Mesodermal cell (in vitro differentiated cells): ENCODE results near the gene PDX1.

Experiments used
- H3K27ac ChIP-seq: 2 replicates; pipeline ENCODE4 v1.7.0; 2013; ENCODE audit warnings: mild to moderate bottlenecking, low read depth, low read length, moderate library complexity; ENCODE audit not compliant: severe bottlenecking
- H3K36me3 ChIP-seq: 2 replicates; pipeline ENCODE4 v1.7.1; 2013; ENCODE audit warnings: mild to moderate bottlenecking, low read length, moderate library complexity; ENCODE audit not compliant: control insufficient read depth, insufficient read depth
- H3K4me1 ChIP-seq: one replicate; pipeline ENCODE4 v1.7.1; 2013; ENCODE audit warnings: mild to moderate bottlenecking, low read length; ENCODE audit not compliant: insufficient read depth, control insufficient read depth, poor library complexity, severe bottlenecking
- H3K4me3 ChIP-seq: 2 replicates; pipeline ENCODE4 v1.7.0; 2013; ENCODE audit warnings: low read length, control low read depth, mild to moderate bottlenecking; ENCODE audit not compliant: insufficient read depth, poor library complexity, severe bottlenecking; ENCODE audit errors: extremely low read depth
- H3K9me3 ChIP-seq: 2 replicates; pipeline ENCODE4 v1.7.1; 2013; ENCODE audit warnings: mild to moderate bottlenecking, low read length, moderate library complexity; ENCODE audit not compliant: control insufficient read depth
- WGBS, 2 experiments: methylation state at CpG; one replicate each; pipeline ENCODE4 v1.1.5; 2013; ENCODE audit warnings: missing lambda C conversion rate in 2 of 2; ENCODE audit not compliant: insufficient coverage in 2 of 2; 5-methylcytosine and 5-hydroxymethylcytosine counted together

Gene PDX1

DNA sequence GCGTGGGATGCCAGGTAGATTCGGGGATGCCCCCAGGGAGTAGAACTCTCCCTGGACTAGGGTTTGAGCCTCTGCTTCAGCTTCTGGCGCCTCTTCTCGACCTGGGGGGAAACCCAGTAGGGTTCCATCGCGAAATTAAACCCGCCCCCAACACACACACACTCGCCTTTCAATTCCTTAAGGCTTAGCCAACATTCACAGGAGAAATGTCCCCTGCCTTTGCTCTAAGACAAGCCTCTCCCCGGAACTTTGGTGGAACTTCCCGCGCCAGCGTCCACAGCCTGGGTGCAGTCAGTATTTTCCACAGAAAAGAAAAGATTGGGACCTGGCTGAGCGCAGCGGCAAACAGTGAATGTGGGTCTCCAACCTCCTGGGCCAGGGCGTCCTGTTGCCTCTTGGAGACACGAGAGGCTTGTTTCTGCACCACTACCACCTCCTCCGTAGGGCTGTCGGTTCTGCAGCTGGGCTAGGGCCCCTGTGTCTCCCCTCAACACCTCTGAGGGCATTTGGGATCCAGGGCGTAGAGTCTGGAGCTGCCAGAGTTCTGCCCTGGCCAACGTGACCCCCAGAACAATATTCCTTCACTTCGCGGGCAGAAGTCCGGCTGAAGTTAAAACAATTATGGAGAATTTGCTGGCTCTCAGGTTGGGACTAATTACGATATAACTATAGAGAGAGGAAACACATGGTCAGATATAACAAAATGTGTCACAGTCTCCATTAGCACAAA lies 3.2 kb downstream of the PDX1 start:
- Histone ChIP-seq H3K9me3 (no peaks in the 10 kb centered on the region), H3K4me1 (peaks cover 7% of the 10 kb centered on the region), H3K4me3 (no peak overlapping the region), H3K36me3 (no peaks in the 10 kb centered on the region), H3K27ac (no peak overlapping the region)
- 5 to 15% methylated on average over 19 to 20 of the region's 24 CpGs for WGBS, 2 experiments

DNA sequence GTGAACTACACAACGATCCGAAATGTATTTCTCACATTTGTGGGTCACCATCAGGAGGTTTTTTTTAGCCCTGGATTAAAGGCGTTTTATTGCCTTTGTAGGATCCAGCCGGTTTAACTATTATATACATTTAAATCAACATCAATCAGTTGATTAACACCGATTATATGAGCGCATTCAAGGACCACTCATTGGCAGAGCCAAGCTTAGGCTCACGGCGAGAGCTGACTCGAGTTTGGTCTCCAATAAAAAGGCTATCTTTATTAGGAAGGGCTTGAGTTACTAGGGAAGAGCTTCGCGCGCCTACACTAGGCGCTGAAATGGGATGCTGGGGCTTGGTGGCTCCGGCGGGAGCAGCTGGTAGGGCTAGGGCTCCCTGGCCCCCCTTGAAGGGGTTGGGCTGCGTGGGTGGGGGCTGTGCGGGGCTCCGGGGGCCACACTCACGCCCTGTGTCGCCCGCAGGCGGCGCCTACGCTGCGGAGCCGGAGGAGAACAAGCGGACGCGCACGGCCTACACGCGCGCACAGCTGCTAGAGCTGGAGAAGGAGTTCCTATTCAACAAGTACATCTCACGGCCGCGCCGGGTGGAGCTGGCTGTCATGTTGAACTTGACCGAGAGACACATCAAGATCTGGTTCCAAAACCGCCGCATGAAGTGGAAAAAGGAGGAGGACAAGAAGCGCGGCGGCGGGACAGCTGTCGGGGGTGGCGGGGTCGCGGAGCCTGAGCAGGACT lies 4.2 kb downstream of the PDX1 start:
- 3 to 5% methylated on average over 35 to 40 of the region's 48 CpGs for WGBS, 2 experiments
- H3K36me3 ChIP-seq, result no peaks in the 10 kb centered on the region
- no peak overlapping the region for H3K27ac ChIP-seq
- no peak overlapping the region for H3K4me3 ChIP-seq
- peaks cover 7% of the 10 kb centered on the region for H3K4me1 ChIP-seq
- no peaks in the 10 kb centered on the region for H3K9me3 ChIP-seq

DNA sequence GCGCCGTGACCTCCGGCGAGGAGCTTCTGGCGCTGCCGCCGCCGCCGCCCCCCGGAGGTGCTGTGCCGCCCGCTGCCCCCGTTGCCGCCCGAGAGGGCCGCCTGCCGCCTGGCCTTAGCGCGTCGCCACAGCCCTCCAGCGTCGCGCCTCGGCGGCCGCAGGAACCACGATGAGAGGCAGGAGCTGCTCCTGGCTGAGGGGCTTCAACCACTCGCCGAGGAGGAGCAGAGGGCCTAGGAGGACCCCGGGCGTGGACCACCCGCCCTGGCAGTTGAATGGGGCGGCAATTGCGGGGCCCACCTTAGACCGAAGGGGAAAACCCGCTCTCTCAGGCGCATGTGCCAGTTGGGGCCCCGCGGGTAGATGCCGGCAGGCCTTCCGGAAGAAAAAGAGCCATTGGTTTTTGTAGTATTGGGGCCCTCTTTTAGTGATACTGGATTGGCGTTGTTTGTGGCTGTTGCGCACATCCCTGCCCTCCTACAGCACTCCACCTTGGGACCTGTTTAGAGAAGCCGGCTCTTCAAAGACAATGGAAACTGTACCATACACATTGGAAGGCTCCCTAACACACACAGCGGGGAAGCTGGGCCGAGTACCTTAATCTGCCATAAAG lies 4.8 kb downstream of the PDX1 start:
- Histone ChIP-seq H3K4me1 (peaks cover 7% of the 10 kb centered on the region), H3K27ac (no peak overlapping the region)
- 3% methylated on average over 14 to 30 of the region's 46 CpGs for WGBS, 2 experiments

DNA sequence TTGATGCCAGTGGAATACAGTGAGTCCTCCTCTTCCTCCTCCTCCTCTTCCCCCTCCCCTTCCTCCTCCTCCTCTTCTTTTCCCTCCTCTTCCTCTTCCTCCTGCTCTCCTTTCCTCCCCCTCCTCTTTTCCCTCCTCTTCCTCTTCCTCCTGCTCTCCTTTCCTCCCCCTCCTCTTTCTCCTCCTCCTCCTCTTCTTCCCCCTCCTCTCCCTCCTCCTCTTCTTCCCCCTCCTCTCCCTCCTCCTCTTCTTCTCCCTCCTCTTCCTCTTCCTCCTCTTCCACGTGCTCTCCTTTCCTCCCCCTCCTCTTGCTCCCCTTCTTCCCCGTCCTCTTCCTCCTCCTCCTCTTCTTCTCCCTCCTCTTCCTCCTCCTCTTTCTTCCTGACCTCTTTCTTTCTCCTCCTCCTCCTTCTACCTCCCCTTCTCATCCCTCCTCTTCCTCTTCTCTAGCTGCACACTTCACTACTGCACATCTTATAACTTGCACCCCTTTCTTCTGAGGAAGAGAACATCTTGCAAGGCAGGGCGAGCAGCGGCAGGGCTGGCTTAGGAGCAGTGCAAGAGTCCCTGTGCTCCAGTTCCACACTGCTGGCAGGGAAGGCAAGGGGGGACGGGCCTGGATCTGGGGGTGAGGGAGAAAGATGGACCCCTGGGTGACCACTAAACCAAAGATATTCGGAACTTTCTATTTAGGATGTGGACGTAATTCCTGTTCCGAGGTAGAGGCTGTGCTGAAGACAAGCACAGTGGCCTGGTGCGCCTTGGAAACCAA lies 5.6 kb downstream of the PDX1 start:
- Histone ChIP-seq H3K4me3 (no peak overlapping the region), H3K27ac (no peak overlapping the region)
- WGBS, 2 experiments, result 20 to 28% methylated on average over 5 to 9 of the region's 9 CpGs

More for the DNA sequence above, 4.8 kb downstream of the PDX1 start:
- H3K9me3 ChIP-seq, result no peaks in the 10 kb centered on the region
- no peaks in the 10 kb centered on the region for H3K36me3 ChIP-seq
- H3K4me3 ChIP-seq, result no peak overlapping the region

DNA sequence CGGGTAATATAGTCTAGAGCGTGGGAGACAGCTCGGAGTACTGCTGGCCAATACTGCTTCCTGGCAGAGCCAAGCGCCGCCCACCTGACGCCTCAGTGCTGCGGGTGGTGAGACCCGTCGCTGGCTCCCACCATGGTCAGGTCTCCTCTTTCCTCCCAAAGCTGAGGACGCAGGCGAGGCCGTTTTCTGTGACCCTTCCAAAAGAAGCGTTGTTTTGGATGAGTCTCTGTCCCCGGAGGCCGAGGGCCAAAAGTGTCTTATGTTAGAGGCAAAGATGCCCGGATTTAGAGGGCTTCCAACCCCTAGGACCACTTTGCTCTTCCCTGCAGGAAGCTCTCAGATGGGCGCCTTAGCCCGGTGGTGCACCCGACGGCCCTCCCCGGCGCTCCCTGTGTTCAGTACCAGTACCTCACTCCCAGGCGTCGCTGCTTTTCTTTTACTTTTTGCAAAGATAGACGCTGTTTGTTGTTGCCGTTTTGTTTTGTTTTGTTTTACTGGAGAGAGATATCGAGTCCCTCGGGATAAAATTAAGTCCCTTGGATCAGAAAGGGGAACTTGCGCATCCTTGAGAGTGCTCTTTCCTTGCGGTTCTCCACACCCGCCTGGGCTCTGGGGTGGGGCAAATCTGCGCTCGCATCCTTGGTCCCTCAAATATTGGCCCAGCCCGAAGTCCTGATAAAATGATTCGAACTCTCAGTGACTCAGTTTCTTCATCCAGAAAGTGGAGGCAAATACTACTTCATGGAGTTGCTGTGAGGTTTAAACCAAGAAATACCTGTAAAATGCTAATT lies 7.0 kb downstream of the PDX1 start:
- 4 to 10% methylated on average over 21 to 25 of the region's 35 CpGs for WGBS, 2 experiments

More for the DNA sequence above, 5.6 kb downstream of the PDX1 start:
- Histone ChIP-seq H3K9me3 (no peaks in the 10 kb centered on the region), H3K36me3 (no peaks in the 10 kb centered on the region), H3K4me1 (peaks cover 7% of the 10 kb centered on the region)

DNA sequence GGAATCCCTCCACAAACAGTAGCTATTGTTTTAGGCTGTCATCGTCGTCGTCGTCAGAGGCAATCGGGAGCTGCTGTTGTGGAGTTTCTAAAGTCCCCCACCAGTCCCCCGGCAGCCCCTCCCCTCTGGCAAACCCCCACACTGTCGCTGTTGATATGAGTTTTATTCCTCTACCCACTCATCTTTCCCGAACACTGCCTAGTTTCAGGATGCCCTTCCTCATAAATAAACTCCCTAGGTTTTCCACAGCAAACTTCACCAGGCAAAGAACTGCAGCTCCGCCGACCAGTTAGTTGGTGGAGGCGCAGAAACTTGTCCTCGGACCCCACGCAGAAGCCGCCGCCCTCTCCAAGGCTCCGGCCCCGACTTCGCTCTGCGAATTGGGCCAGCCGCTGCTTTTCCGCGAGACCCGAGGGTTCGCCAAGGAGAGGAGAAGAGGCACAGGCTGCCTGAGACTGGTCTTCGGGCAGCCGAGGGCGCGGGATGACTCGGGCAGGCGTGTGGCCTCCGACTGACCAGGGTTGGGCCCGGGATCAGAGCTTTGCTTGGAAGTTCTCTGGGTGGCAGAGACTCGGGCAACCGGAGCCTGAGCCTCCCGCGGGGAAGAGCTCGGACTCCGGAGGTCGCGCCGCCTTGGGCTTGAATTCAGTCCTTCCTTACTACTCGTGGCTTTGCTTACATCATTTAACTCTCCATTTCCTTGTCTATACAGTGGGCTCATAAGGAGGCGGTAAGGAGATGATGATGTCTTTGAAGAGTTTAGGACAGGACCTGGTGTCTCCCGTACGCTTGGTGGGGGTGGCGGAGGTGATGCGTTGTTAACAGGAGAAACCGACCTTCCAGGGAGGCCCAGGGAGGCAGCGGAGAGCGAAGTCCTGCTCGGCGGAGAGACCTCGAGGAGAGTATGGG lies 7.9 kb downstream of the PDX1 start:
- Histone ChIP-seq H3K27ac (no peak overlapping the region), H3K36me3 (no peaks in the 10 kb centered on the region), H3K4me1 (peaks cover 4% of the 10 kb centered on the region), H3K9me3 (no peaks in the 10 kb centered on the region), H3K4me3 (no peak overlapping the region)
- WGBS, 2 experiments, result 7% methylated on average over 39 to 43 of the region's 53 CpGs

More for the DNA sequence above, 7.0 kb downstream of the PDX1 start:
- Histone ChIP-seq H3K36me3 (no peaks in the 10 kb centered on the region), H3K4me3 (no peak overlapping the region), H3K4me1 (peaks cover 4% of the 10 kb centered on the region), H3K27ac (no peak overlapping the region), H3K9me3 (no peaks in the 10 kb centered on the region)

DNA sequence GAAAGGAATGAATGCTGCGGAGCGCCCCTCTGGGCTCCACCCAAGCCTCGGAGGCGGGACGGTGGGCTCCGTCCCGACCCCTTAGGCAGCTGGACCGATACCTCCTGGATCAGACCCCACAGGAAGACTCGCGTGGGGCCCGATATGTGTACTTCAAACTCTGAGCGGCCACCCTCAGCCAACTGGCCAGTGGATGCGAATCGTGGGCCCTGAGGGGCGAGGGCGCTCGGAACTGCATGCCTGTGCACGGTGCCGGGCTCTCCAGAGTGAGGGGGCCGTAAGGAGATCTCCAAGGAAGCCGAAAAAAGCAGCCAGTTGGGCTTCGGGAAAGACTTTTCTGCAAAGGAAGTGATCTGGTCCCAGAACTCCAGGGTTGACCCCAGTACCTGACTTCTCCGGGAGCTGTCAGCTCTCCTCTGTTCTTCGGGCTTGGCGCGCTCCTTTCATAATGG lies 8.6 kb downstream of the PDX1 start:
- 7 to 10% methylated on average over 22 to 26 of the region's 26 CpGs for WGBS, 2 experiments
- Histone ChIP-seq H3K4me3 (no peak overlapping the region), H3K4me1 (peaks cover 4% of the 10 kb centered on the region), H3K27ac (no peak overlapping the region), H3K9me3 (no peaks in the 10 kb centered on the region), H3K36me3 (no peaks in the 10 kb centered on the region)

DNA sequence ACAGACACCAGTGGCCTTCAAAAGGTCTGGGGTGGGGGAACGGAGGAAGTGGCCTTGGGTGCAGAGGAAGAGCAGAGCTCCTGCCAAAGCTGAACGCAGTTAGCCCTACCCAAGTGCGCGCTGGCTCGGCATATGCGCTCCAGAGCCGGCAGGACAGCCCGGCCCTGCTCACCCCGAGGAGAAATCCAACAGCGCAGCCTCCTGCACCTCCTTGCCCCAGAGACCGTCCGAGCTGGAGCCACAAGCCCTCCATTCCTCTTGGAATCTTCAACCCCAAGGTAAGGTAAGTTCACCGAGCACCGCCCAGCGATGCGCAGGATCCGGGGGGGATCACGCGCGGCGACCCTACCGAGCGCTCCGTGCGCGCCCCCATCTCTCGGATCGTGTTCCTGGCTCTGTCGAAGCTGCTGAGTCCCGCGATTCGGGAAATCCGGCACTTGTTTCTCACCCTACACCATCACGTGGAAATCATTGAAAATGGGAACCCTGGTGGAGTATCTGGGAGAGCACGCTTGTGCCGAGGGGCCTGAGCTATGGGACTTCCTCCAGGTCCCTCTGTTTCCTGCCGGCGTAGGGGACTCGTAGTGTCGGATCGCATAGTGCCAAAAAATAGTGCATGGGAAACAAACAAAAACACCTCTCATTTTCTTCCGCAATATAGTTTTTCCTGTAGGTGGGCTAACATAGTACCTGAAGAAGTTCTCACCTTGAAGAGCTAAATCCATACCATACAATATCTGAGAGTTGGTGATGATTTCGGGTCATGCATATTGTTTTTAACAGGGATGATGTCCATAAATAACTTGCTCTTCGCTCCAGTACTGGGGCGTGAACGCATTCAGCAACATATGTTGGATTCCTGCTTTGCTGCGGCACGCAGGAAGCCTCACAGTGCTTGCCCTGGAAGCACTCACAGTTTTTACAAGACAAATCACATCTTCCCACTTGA lies 9.3 kb downstream of the PDX1 start:
- WGBS, 2 experiments, result 10% methylated on average over 21 to 39 of the region's 48 CpGs
- Histone ChIP-seq H3K9me3 (no peaks in the 10 kb centered on the region), H3K4me1 (peaks cover 4% of the 10 kb centered on the region), H3K36me3 (no peaks in the 10 kb centered on the region), H3K4me3 (no peak overlapping the region), H3K27ac (no peak overlapping the region)

DNA sequence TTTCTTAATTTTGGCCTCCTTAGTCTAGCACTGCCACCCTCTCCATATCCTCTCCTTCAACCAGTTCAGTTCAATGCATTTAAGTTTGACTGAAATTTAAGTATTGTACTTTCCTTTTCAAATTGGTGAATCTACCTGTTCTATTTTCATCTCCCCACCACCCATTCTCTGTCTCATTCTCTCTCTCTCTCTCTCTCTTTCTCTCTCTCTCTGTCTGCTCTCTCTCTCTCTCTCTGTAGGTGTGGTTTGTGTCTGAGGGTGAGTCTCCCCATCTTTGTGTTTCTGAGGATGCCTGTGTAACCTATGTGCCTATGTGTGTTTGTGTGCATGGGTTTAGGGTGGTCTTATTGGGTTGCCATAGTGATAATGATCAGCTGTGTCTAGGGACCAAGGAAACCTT lies 10.1 kb downstream of the PDX1 start:
- Histone ChIP-seq H3K36me3 (no peaks in the 10 kb centered on the region), H3K4me1 (no peaks in the 10 kb centered on the region), H3K9me3 (no peaks in the 10 kb centered on the region), H3K27ac (no peak overlapping the region), H3K4me3 (no peak overlapping the region)
